ENCODE data around the gene LSM2. TPM values are rescaled to one million over a fixed set of nuclear protein-coding genes. Genes with fewer than 3 reads are reported as not detected.

Gene LSM2
- total and polyA plus RNA-seq, 9 of the 15 experiments (the other 6 are each of a cell fraction or from before 2014, with no cell fraction given): 154 to 407 (median 223) TPM

GRCh38 chr6:31813465-31813849 lies 6.7 kb upstream of the LSM2 start (continued):
- TF ChIP-seq CLOCK (CRISPR knock-in tag; IDR thresholded peaks at IDR 0.05; ENCODE audit: borderline replicate concordance) (no peak), TEAD2 (tag; IDR thresholded peaks at IDR 0.05) (no peak), SNAPC5 (CRISPR knock-in tag; IDR thresholded peaks at IDR 0.05) (no peak), TAL1 (IDR thresholded peaks at IDR 0.05) (no peak), TRIM25 (IDR thresholded peaks at IDR 0.05; ENCODE audit: borderline replicate concordance) (no peak), POLR2AphosphoS5 (IDR thresholded peaks at IDR 0.05; ENCODE audit: control insufficient read depth, insufficient read depth, low read depth, low read length) (no peak), SFPQ (IDR thresholded peaks at IDR 0.05; ENCODE audit: low read depth, low read length) (no peak), SNIP1 (IDR thresholded peaks at IDR 0.05; ENCODE audit: low read depth) (no peak), ETV6 (IDR thresholded peaks at IDR 0.05; ENCODE audit: borderline replicate concordance in 1 of 2, low read depth in 2 of 2, low read length in 1 of 2) (no peak), ETV6 (CRISPR knock-in tag; IDR thresholded peaks at IDR 0.05; ENCODE audit: borderline replicate concordance) (no peak)
